Nephron (organoid): Measurements from ENCODE around the gene FOS.

ENCODE experiments used
- H3K27ac Mint-ChIP-seq, 3 experiments: 2 replicates each; pipeline ENCODE4 v1.8.0; 2020; ENCODE audit warnings: mixed read lengths in 3 of 3, mild to moderate bottlenecking in 2 of 3, moderate library complexity in 1 of 3
- H3K27me3 Mint-ChIP-seq: 2 replicates; pipeline ENCODE4 v1.8.0; 2021; ENCODE audit warnings: low read depth, mild to moderate bottlenecking, moderate library complexity, mixed read lengths
- H3K36me3 Mint-ChIP-seq: 2 replicates; pipeline ENCODE4 v1.8.0; 2020; ENCODE audit warnings: low read depth, mixed read lengths
- H3K4me1 Mint-ChIP-seq: 2 replicates; pipeline ENCODE4 v1.8.0; 2020; ENCODE audit warnings: mixed read lengths
- H3K4me3 Mint-ChIP-seq, 3 experiments: 2 replicates each; pipeline ENCODE4 v1.8.0; 2020; ENCODE audit warnings: mild to moderate bottlenecking in 3 of 3, mixed read lengths in 3 of 3, moderate library complexity in 2 of 3
- H3K9me3 Mint-ChIP-seq: 2 replicates; pipeline ENCODE4 v1.8.0; 2020; ENCODE audit warnings: mixed read lengths
- TF ChIP-seq, protein P1 (sequence below), 3 experiments: fragments of 200-600 bp; sonication (generic); IDR thresholded peaks; one replicate each; pipeline ENCODE4 v1.5.0; 2021; ENCODE audit warnings: antibody characterized with exemption in 3 of 3; ENCODE audit not compliant: unreplicated experiment in 3 of 3

The FOS gene

DNA sequence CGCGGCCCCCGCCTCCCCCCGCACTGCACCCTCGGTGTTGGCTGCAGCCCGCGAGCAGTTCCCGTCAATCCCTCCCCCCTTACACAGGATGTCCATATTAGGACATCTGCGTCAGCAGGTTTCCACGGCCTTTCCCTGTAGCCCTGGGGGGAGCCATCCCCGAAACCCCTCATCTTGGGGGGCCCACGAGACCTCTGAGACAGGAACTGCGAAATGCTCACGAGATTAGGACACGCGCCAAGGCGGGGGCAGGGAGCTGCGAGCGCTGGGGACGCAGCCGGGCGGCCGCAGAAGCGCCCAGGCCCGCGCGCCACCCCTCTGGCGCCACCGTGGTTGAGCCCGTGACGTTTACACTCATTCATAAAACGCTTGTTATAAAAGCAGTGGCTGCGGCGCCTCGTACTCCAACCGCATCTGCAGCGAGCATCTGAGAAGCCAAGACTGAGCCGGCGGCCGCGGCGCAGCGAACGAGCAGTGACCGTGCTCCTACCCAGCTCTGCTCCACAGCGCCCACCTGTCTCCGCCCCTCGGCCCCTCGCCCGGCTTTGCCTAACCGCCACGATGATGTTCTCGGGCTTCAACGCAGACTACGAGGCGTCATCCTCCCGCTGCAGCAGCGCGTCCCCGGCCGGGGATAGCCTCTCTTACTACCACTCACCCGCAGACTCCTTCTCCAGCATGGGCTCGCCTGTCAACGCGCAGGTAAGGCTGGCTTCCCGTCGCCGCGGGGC lies at the start of gene FOS:
Gene FOS (plus strand): TSS at position 407 of the 731 bp plus-strand sequence. CDS start 155 bp downstream, at position 562.
- TF ChIP-seq, protein P1, sequence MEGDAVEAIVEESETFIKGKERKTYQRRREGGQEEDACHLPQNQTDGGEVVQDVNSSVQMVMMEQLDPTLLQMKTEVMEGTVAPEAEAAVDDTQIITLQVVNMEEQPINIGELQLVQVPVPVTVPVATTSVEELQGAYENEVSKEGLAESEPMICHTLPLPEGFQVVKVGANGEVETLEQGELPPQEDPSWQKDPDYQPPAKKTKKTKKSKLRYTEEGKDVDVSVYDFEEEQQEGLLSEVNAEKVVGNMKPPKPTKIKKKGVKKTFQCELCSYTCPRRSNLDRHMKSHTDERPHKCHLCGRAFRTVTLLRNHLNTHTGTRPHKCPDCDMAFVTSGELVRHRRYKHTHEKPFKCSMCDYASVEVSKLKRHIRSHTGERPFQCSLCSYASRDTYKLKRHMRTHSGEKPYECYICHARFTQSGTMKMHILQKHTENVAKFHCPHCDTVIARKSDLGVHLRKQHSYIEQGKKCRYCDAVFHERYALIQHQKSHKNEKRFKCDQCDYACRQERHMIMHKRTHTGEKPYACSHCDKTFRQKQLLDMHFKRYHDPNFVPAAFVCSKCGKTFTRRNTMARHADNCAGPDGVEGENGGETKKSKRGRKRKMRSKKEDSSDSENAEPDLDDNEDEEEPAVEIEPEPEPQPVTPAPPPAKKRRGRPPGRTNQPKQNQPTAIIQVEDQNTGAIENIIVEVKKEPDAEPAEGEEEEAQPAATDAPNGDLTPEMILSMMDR (IDR thresholded peaks at IDR 0.05; ENCODE audit: unreplicated experiment in 3 of 3), result no peak
- Mint-ChIP-seq H3K27ac (peak within 1 kb of the TSS; percentile 97 to 99 (median 98)), H3K4me1 (peaks cover 56% of the 10 kb centered on the region), H3K27me3 (peaks cover 53% of the 10 kb centered on the region), H3K9me3 (no peaks in the 10 kb centered on the region), H3K36me3 (peaks cover 21% of the 10 kb centered on the region), H3K4me3 (peak within 1 kb of the TSS; percentile 90 to 97 (median 96))

DNA sequence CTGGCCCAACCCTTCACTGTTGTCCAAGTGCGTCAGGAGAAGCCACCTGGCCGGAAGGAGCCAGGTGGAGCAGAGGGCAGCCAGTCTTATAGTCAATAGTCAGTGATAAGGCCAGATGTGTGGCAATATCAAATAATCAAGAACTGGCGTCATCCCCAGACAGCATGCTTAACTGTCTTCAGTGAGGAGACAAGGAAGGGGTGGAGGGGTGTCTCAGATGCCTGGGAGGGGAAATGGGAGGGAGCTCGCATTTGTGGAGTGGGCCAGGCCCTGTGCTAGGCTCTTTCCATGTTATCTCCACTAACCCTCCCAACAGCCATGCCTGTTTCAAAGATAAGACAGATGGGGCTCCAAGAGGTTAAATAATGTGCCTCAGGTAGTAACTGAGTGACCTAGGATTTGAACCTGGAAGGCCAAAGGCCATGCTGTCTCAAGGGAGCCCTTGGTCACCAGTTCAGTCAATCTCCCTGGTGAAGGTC lies 48.9 kb upstream of the FOS start:
- no peaks in the 10 kb centered on the region for H3K9me3 Mint-ChIP-seq
- H3K27me3 Mint-ChIP-seq, result peaks cover 12% of the 10 kb centered on the region
- TF ChIP-seq, protein P1 (IDR thresholded peaks at IDR 0.05; ENCODE audit: unreplicated experiment in 3 of 3), result no peak
- no peak overlapping the region for H3K4me3 Mint-ChIP-seq
- no peak overlapping the region for H3K27ac Mint-ChIP-seq
- no peaks in the 10 kb centered on the region for H3K36me3 Mint-ChIP-seq
- H3K4me1 Mint-ChIP-seq, result peaks cover 26% of the 10 kb centered on the region

DNA sequence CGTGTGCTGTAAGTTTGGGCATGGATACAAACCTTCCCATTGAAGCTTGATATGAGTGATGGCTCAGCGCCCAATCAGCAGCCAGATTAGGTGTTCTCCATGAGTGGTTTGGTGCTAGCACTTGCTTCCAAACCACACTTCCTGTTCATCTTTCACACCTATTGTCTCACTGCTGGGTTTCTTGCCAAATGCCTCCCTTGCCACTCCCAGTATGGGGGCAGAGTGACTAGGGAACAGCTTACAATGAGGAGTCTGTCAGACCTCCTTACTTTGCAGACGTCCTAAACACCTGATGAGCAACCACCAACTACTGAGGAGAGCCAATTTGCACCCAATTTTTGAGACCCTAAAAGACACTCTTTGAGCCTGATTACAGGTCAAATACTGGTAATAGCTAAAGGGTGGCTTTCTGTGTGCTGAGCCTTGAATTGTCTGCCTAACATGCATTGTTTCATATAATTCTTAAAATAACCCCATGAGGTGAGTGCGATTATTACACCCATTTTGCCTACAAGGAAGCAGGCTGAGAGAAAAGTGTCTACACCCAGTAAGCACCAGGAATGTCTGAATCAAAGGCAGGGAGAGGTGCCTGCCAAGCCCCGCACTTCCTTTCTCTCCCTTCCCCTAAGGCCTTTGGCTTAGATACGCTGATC lies 48.4 kb upstream of the FOS start:
- peaks cover 28% of the 10 kb centered on the region for H3K4me1 Mint-ChIP-seq
- H3K27me3 Mint-ChIP-seq, result peaks cover 12% of the 10 kb centered on the region
- H3K9me3 Mint-ChIP-seq, result no peaks in the 10 kb centered on the region
- H3K36me3 Mint-ChIP-seq, result no peaks in the 10 kb centered on the region
- TF ChIP-seq, protein P1 (IDR thresholded peaks at IDR 0.05; ENCODE audit: unreplicated experiment in 3 of 3), result peak in 2 of 3 experiments; percentile 24 to 25
- peak overlapping the region in 2 of 3 experiments; percentile 15 to 40 for H3K27ac Mint-ChIP-seq
- no peak overlapping the region for H3K4me3 Mint-ChIP-seq

DNA sequence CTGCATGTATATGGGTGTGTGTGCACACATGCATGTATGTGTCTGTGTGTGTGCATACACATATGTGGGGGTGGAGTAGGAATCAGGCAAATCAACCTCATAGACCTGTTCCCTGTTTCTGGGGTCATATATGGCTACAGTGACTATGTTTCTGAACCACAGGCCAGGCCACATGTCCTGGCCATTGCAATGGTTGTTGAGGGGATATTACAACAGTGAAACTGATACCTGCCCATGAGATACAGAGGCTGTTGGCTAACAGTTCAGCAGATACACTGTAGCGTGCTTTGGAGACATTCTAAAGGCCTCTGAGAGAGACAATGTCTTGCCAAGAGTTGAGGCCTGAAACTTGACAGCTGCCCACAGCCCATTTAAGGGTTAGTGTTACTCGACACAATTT lies 47.3 kb upstream of the FOS start:
- TF ChIP-seq, protein P1 (IDR thresholded peaks at IDR 0.05; ENCODE audit: unreplicated experiment in 3 of 3), result no peak
- Mint-ChIP-seq H3K4me1 (peaks cover 28% of the 10 kb centered on the region), H3K27ac (peak overlapping the region in 1 of 3 experiments; percentile 42), H3K9me3 (no peaks in the 10 kb centered on the region), H3K36me3 (no peaks in the 10 kb centered on the region), H3K4me3 (no peak overlapping the region), H3K27me3 (peaks cover 12% of the 10 kb centered on the region)

DNA sequence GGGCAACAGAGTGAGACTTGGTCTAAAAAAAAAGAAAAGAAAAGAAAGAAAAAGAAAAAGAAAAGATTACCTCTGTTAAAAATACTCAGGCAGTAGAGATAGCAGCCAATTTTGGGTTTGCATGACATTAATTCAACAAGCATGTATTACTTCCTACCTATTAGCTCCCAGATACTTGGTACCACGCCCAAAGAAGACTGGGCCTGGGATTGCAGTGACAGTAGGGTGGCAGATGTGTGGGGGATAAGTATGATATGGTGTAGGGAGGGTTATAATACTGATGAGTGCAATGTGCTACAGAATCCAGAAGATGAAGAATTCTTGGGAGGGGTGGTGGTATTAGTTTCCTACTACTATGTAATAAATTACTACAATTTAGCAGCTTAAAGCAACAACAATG lies 46.4 kb upstream of the FOS start:
- no peak overlapping the region for H3K4me3 Mint-ChIP-seq
- no peaks in the 10 kb centered on the region for H3K36me3 Mint-ChIP-seq
- peaks cover 7% of the 10 kb centered on the region for H3K27me3 Mint-ChIP-seq
- TF ChIP-seq, protein P1 (IDR thresholded peaks at IDR 0.05; ENCODE audit: unreplicated experiment in 3 of 3), result no peak
- peak overlapping the region in 1 of 3 experiments; percentile 58 for H3K27ac Mint-ChIP-seq
- H3K4me1 Mint-ChIP-seq, result peaks cover 36% of the 10 kb centered on the region
- no peaks in the 10 kb centered on the region for H3K9me3 Mint-ChIP-seq
